Cardiac muscle cell (in vitro differentiated cells and primary cell): ENCODE results near the gene SHC4. TPM values are rescaled to one million over a fixed set of nuclear protein-coding genes. Genes with fewer than 3 reads are reported as not detected.
"Not testable (repeated sequence)": the region's sequence is repeated elsewhere in the genome, so short reads cannot be mapped to it uniquely, and the experiment has no call there.

Source experiments
- DNase-seq, 2 donors: peaks; one replicate each; pipeline versions ENCODE4 v3.0.0 to v3.0.0-alpha.2; 2010 to 2017; ENCODE audit warnings: low read depth in 1 of 2, low spot score in 1 of 2
- H3K27ac ChIP-seq: fragments of 200-600 bp; sonication (generic); 2 replicates; pipeline ENCODE4 v1.5.1; 2016
- H3K27me3 ChIP-seq: fragments of 200-600 bp; sonication (generic); 2 replicates; pipeline ENCODE4 v1.6.0; 2016; ENCODE audit warnings: control low read depth
- H3K36me3 ChIP-seq: fragments of 200-600 bp; sonication (generic); 2 replicates; pipeline ENCODE4 v1.5.1; 2016; ENCODE audit warnings: control low read depth
- H3K4me1 ChIP-seq: fragments of 200-600 bp; sonication (generic); 2 replicates; pipeline ENCODE4 v1.8.1; 2017; ENCODE audit warnings: low read depth, mild to moderate bottlenecking, mixed run types
- H3K4me3 ChIP-seq: fragments of 200-600 bp; sonication (generic); 2 replicates; pipeline ENCODE4 v1.5.1; 2016; ENCODE audit warnings: mild to moderate bottlenecking
- H3K9me3 ChIP-seq: fragments of 200-600 bp; sonication (generic); 2 replicates; pipeline ENCODE4 v1.5.1; 2017; ENCODE audit warnings: low read depth, mild to moderate bottlenecking, control low read depth
- CTCF ChIP-seq: IDR thresholded peaks from 2 replicates; pipeline ENCODE4 v1.5.1; 2012; ENCODE audit warnings: low read depth, mild to moderate bottlenecking, low read length
- polyA plus RNA-seq: library from polyadenylated mRNA; unstranded; fragments of >200 nt; fragmentation: Nextera tagmentation; extraction: Ambion mirVana; gene quantifications from 2 replicates; pipeline ENCODE4 v1.2.1, GENCODE V29; 2016
- total RNA-seq: library from RNA; depleted of rRNA; stranded (reverse); fragments of >200 nt; gene quantifications from 2 replicates; pipeline ENCODE4 v1.2.3, GENCODE V29; 2016

The SHC4 gene
- total and polyA plus RNA-seq, 2 experiments from 2014 or later = 1.3 to 1.5 TPM

GRCh38 chr15:48859426-48859825, 104.3 kb downstream of the SHC4 start:
- DNase-seq = no peak
- TF ChIP-seq CTCF = no peak
- Histone ChIP-seq H3K4me1 (no peaks in the 10 kb centered on the region), H3K36me3 (no peaks in the 10 kb centered on the region), H3K27me3 (no peaks in the 10 kb centered on the region), H3K27ac (no peak overlapping the region), H3K4me3 (no peak overlapping the region), H3K9me3 (no peaks in the 10 kb centered on the region)

- DNase-seq = peak in 1 of 2 donors; percentile 57
- H3K9me3 ChIP-seq = no peaks in the 10 kb centered on the region
- TF ChIP-seq CTCF = no peak
- no peaks in the 10 kb centered on the region for H3K36me3 ChIP-seq
- no peak overlapping the region for H3K27ac ChIP-seq
- H3K4me1 ChIP-seq = no peaks in the 10 kb centered on the region
- no peaks in the 10 kb centered on the region for H3K27me3 ChIP-seq
- no peak overlapping the region for H3K4me3 ChIP-seq
Observed at GRCh38 chr15:48858401-48858800, 105.3 kb downstream of the SHC4 start.

GRCh38 chr15:48856942-48857341, 106.8 kb downstream of the SHC4 start:
- Histone ChIP-seq H3K36me3 (no peaks in the 10 kb centered on the region), H3K4me3 (no peak overlapping the region), H3K9me3 (no peaks in the 10 kb centered on the region), H3K4me1 (no peaks in the 10 kb centered on the region), H3K27me3 (no peaks in the 10 kb centered on the region), H3K27ac (no peak overlapping the region)
- DNase-seq = peak; percentile 30
- TF ChIP-seq CTCF = no peak

GRCh38 chr15:48855501-48856440, 107.9 kb downstream of the SHC4 start:
- Histone ChIP-seq H3K9me3 (no peaks in the 10 kb centered on the region), H3K27me3 (no peaks in the 10 kb centered on the region), H3K27ac (no peak overlapping the region), H3K4me1 (no peaks in the 10 kb centered on the region), H3K36me3 (no peaks in the 10 kb centered on the region), H3K4me3 (no peak overlapping the region)
- peak; percentile 51 to 85 for DNase-seq
- TF ChIP-seq CTCF = peak; percentile 57

- not testable (repeated sequence) for H3K27me3 ChIP-seq, H3K4me1 ChIP-seq, DNase-seq, H3K4me3 ChIP-seq, H3K27ac ChIP-seq, H3K36me3 ChIP-seq, H3K9me3 ChIP-seq
Observed at GRCh38 chr15:48854434-48854833, 109.3 kb downstream of the SHC4 start.

- H3K4me3 ChIP-seq = no peak overlapping the region
- H3K4me1 ChIP-seq = no peaks in the 10 kb centered on the region
- no peak overlapping the region for H3K27ac ChIP-seq
- no peaks in the 10 kb centered on the region for H3K27me3 ChIP-seq
- H3K36me3 ChIP-seq = no peaks in the 10 kb centered on the region
- DNase-seq = no peak
- no peak for TF ChIP-seq CTCF
- no peaks in the 10 kb centered on the region for H3K9me3 ChIP-seq
Observed at GRCh38 chr15:48851956-48852355, 111.8 kb downstream of the SHC4 start.
